Lower leg skin (tissue), 4 donors: ENCODE data around the gene CNN3. TPM values are rescaled to one million over a fixed set of nuclear protein-coding genes. Genes with fewer than 3 reads are reported as not detected.

Experiments
- DNase-seq, 2 donors: peaks; one replicate each; pipeline ENCODE4 v3.0.0-alpha.2; 2019; ENCODE audit warnings: low spot score in 2 of 2
- H3K4me3 ChIP-seq: fragments of 200-600 bp; sonication (generic); 2 replicates; pipeline ENCODE4 v1.5.1; 2017; ENCODE audit warnings: mild to moderate bottlenecking, low read depth; ENCODE audit not compliant: poor library complexity, severe bottlenecking
- CTCF ChIP-seq, 3 donors: fragments of 450-650 bp; IDR thresholded peaks; one replicate each; pipeline ENCODE4 v1.5.1; 2016; ENCODE audit warnings: antibody characterized with exemption in 3 of 3, mild to moderate bottlenecking in 3 of 3, moderate library complexity in 2 of 3
- POLR2A ChIP-seq, 2 donors: fragments of 450-650 bp; IDR thresholded peaks; one replicate each; pipeline ENCODE4 v1.6.1; 2016 to 2017; ENCODE audit warnings: antibody characterized with exemption in 2 of 2, mild to moderate bottlenecking in 1 of 2, moderate library complexity in 1 of 2
- WGBS, 2 donors: methylation state at CpG; one replicate each; pipeline ENCODE4 v1.1.5; 2018; 5-methylcytosine and 5-hydroxymethylcytosine counted together
- intact Hi-C: fragments of 100-400 bp; cut with DNase I; formaldehyde crosslinking; loops from one replicate; pipeline ENCODE4 v1.15.0; 2023; ENCODE audit warnings: low total_unique reads
- total RNA-seq, 4 donors: library from RNA; depleted of rRNA; stranded (reverse); fragments of >200 nt; gene quantifications; one replicate each; pipeline ENCODE4 v1.1.0, GENCODE V29; 2016

The CNN3 gene
- total RNA-seq, 4 donors from 2014 or later = 30.7 to 94.3 (median 47.8) TPM

- TF ChIP-seq POLR2A (IDR thresholded peaks at IDR 0.05) = no peak
- TF ChIP-seq CTCF (IDR thresholded peaks at IDR 0.05) = no peak
- intact Hi-C loops = no loop called here
- no peak overlapping the region for H3K4me3 ChIP-seq
- DNase-seq = no peak
- 81 to 83% methylated on average over 3 of the region's 3 CpGs for whole genome bisulfite sequencing, 2 donors
These were observed 38.7 kb downstream of the CNN3 start for GRCh38 chr1:94888201-94888600.

- intact Hi-C loops = no loop called here
- 83 to 86% methylated on average over 4 of the region's 4 CpGs for WGBS, 2 donors
- H3K4me3 ChIP-seq = no peak overlapping the region
- TF ChIP-seq CTCF (IDR thresholded peaks at IDR 0.05) (no peak), POLR2A (IDR thresholded peaks at IDR 0.05) (no peak)
- no peak for DNase-seq
These were observed 39.2 kb downstream of the CNN3 start for GRCh38 chr1:94887603-94888171.

GRCh38 chr1:94887106-94887505, 39.8 kb downstream of the CNN3 start:
- TF ChIP-seq POLR2A (IDR thresholded peaks at IDR 0.05) (no peak), CTCF (IDR thresholded peaks at IDR 0.05) (no peak)
- 54 to 62% methylated on average over 3 of the region's 3 CpGs for WGBS, 2 donors
- no peak overlapping the region for H3K4me3 ChIP-seq
- intact Hi-C loops = no loop called here
- no peak for DNase-seq

GRCh38 chr1:94886361-94886760, 40.5 kb downstream of the CNN3 start:
- no peak for DNase-seq
- intact Hi-C loops = no loop called here
- WGBS, 2 donors = 77 to 85% methylated on average over 5 of the region's 5 CpGs
- H3K4me3 ChIP-seq = no peak overlapping the region
- no peak for TF ChIP-seq POLR2A (IDR thresholded peaks at IDR 0.05)
- TF ChIP-seq CTCF (IDR thresholded peaks at IDR 0.05) = no peak

GRCh38 chr1:94884507-94884906, 42.4 kb downstream of the CNN3 start:
- intact Hi-C loops = no loop called here
- TF ChIP-seq CTCF (IDR thresholded peaks at IDR 0.05) = no peak
- TF ChIP-seq POLR2A (IDR thresholded peaks at IDR 0.05) = no peak
- no peak for DNase-seq
- H3K4me3 ChIP-seq = no peak overlapping the region
- 54 to 74% methylated on average over 6 of the region's 6 CpGs for WGBS, 2 donors

- intact Hi-C loops = no loop called here
- no peak for DNase-seq
- WGBS, 2 donors = 29 to 35% methylated on average over 6 of the region's 6 CpGs
These were observed 42.8 kb downstream of the CNN3 start for GRCh38 chr1:94884106-94884505.

More at GRCh38 chr1:94884106-94884505, 42.8 kb downstream of the CNN3 start:
- H3K4me3 ChIP-seq = no peak overlapping the region
- TF ChIP-seq POLR2A (IDR thresholded peaks at IDR 0.05) = no peak
- no peak for TF ChIP-seq CTCF (IDR thresholded peaks at IDR 0.05)
